A673 (cell line): ENCODE results near the gene CEACAM18. TPM values are rescaled to one million over a fixed set of nuclear protein-coding genes. Genes with fewer than 3 reads are reported as not detected.

Experiments used
- BruUV-seq: library from RNA; stranded (reverse); fragments of 400-500 nt; replicated peaks from 2 replicates; lab custom pipeline; 2021; lab: Mats Ljungman, UMichigan
- CTCF ChIA-PET: fragments of 300-600 bp; sonication (Branson Sonifier 250); formaldehyde crosslinking; loops from one replicate; lab custom pipeline; 2022; ENCODE audit warnings: antibody characterized with exemption; lab: Charles Lee
- POLR2A ChIA-PET: fragments of 300-600 bp; sonication (Branson Sonifier 250); formaldehyde crosslinking; loops from one replicate; lab custom pipeline; 2022; ENCODE audit warnings: antibody characterized with exemption; ENCODE audit not compliant: low non-redundant PET; lab: Charles Lee
- DNase-seq: peaks from one replicate; pipeline ENCODE4 v3.0.0-alpha.2; 2015; ENCODE audit warnings: low spot score
- H3K27ac ChIP-seq: fragments of 200-600 bp; sonication (generic); 2 replicates; pipeline ENCODE4 v1.5.1; 2016; ENCODE audit warnings: mixed run types, low read depth, mild to moderate bottlenecking, mixed read lengths, antibody characterized with exemption, low read length; ENCODE audit not compliant: poor library complexity, severe bottlenecking
- H3K27me3 ChIP-seq: fragments of 200-600 bp; sonication (generic); replicated peaks from 2 replicates; pipeline ENCODE4 v1.6.1; 2017; ENCODE audit warnings: mixed run types, low read depth, mild to moderate bottlenecking, mixed read lengths, antibody characterized with exemption, low read length; ENCODE audit not compliant: insufficient read depth, poor library complexity
- H3K36me3 ChIP-seq: fragments of 200-600 bp; sonication (generic); 2 replicates; pipeline ENCODE4 v1.6.1; 2016; ENCODE audit warnings: mixed run types, mild to moderate bottlenecking, mixed read lengths, antibody characterized with exemption, low read length; ENCODE audit not compliant: insufficient read depth, poor library complexity, severe bottlenecking
- H3K4me1 ChIP-seq: fragments of 200-600 bp; sonication (generic); 2 replicates; pipeline ENCODE4 v1.6.1; 2017; ENCODE audit warnings: mixed run types, mild to moderate bottlenecking, mixed read lengths, antibody characterized with exemption, low read length; ENCODE audit not compliant: insufficient read depth, poor library complexity, severe bottlenecking
- H3K4me3 ChIP-seq: fragments of 200-600 bp; sonication (generic); 2 replicates; pipeline ENCODE4 v1.5.1; 2016; ENCODE audit warnings: low read depth, mixed run types, mild to moderate bottlenecking, mixed read lengths, low read length; ENCODE audit not compliant: poor library complexity, severe bottlenecking
- H3K9me3 ChIP-seq: fragments of 200-600 bp; sonication (generic); 2 replicates; pipeline ENCODE4 v1.6.1; 2016; ENCODE audit warnings: mixed run types, low read depth, mild to moderate bottlenecking, mixed read lengths, antibody characterized with exemption, low read length; ENCODE audit not compliant: poor library complexity, severe bottlenecking
- EZH2 ChIP-seq: fragments of 200-600 bp; sonication (generic); IDR thresholded peaks from 2 replicates; pipeline ENCODE4 v1.6.1; 2017; ENCODE audit warnings: borderline replicate concordance, low read depth, mild to moderate bottlenecking, mixed read lengths, antibody characterized with exemption, low read length; ENCODE audit not compliant: poor library complexity, severe bottlenecking
- intact Hi-C: fragments of 100-400 bp; cut with micrococcal nuclease; formaldehyde crosslinking; loops from one replicate; pipeline ENCODE4 v1.10.0; 2022; ENCODE audit not compliant: unreplicated experiment
- total RNA-seq: library from RNA; stranded (reverse); gene quantifications from 2 replicates; pipeline ENCODE4 v1.2.3, GENCODE V29; 2021
- TF ChIP-seq, protein P1 (sequence below): fragments of 300-800, 200-600 bp; sonication (generic); conservative IDR thresholded peaks from 2 replicates; pipeline ENCODE4 v1.5.1; 2017; ENCODE audit warnings: low read depth, mild to moderate bottlenecking, antibody characterized with exemption, low read length, moderate library complexity, mixed read lengths

CEACAM18 gene
- total RNA-seq, 1 experiment from 2014 or later: not detected

DNA sequence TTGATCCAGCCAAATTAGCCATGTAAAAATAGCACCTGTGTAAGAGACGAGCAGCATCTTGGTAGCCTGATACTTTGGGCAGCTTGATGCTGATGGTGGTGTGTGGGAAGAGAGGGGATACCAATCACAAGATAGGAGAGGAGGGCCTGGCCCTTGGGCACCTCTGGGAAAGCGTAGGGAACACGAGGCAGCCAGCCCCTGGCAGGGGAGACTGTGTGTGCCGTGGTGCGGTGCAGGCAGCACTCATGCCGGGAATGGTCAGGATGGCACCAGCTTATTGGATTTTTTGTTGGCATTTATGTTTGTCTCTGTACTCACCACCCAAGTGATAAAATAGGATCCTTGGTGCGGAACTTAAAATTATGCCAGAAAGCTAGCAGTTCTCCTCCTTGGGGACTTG, 30.3 kb upstream of the CEACAM18 start:
- POLR2A ChIA-PET: no interaction called here
- H3K27ac ChIP-seq: no peak overlapping the region
- no peaks in the 10 kb centered on the region for H3K36me3 ChIP-seq
- no peak for DNase-seq
- CTCF ChIA-PET: no interaction called here
- TF ChIP-seq EZH2: no peak
- TF ChIP-seq, protein P1, sequence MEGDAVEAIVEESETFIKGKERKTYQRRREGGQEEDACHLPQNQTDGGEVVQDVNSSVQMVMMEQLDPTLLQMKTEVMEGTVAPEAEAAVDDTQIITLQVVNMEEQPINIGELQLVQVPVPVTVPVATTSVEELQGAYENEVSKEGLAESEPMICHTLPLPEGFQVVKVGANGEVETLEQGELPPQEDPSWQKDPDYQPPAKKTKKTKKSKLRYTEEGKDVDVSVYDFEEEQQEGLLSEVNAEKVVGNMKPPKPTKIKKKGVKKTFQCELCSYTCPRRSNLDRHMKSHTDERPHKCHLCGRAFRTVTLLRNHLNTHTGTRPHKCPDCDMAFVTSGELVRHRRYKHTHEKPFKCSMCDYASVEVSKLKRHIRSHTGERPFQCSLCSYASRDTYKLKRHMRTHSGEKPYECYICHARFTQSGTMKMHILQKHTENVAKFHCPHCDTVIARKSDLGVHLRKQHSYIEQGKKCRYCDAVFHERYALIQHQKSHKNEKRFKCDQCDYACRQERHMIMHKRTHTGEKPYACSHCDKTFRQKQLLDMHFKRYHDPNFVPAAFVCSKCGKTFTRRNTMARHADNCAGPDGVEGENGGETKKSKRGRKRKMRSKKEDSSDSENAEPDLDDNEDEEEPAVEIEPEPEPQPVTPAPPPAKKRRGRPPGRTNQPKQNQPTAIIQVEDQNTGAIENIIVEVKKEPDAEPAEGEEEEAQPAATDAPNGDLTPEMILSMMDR: no peak
- intact Hi-C loops: no loop called here
- no peaks in the 10 kb centered on the region for H3K9me3 ChIP-seq
- no peaks in the 10 kb centered on the region for H3K4me1 ChIP-seq
- BruUV-seq: no TSS peak
- no peak overlapping the region for H3K4me3 ChIP-seq
- H3K27me3 ChIP-seq: peaks cover 39% of the 10 kb centered on the region

DNA sequence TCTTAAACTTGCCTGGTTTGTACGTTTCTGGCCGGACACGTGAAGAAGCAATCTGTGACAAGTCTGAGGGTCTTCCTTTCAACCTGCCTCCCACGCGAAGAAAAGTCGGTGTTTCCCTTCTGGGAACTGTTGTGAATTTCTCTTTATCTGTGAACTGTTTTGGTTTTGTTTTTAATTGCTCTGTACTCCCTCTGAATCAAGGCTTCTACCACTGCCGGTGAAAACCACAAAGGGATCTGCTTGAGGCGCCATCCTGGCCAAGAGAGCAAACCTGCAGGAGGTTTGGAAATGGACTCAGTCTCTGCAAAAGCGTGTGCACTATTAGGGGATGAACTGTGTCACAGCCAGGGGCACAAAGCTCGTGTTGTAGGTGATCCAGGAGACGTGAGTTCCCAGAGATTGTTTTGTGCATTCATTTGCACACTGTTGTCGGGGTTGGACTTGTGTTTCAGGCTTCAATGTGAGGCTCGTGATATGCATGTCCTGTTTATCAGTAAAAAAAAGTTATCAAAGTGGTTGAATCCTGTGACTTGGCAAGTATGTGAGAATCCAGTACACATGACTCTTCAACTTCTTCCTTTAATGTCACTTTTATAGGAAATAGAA, 29.8 kb upstream of the CEACAM18 start:
- Histone ChIP-seq H3K36me3 (no peaks in the 10 kb centered on the region), H3K4me1 (no peaks in the 10 kb centered on the region), H3K9me3 (no peaks in the 10 kb centered on the region), H3K4me3 (no peak overlapping the region), H3K27me3 (peaks cover 34% of the 10 kb centered on the region), H3K27ac (no peak overlapping the region)
- no peak for TF ChIP-seq EZH2
- TF ChIP-seq, protein P1: no peak
- ChIA-PET CTCF (no interaction called here), POLR2A (no interaction called here)
- intact Hi-C loops: no loop called here
- BruUV-seq: no TSS peak
- DNase-seq: no peak

DNA sequence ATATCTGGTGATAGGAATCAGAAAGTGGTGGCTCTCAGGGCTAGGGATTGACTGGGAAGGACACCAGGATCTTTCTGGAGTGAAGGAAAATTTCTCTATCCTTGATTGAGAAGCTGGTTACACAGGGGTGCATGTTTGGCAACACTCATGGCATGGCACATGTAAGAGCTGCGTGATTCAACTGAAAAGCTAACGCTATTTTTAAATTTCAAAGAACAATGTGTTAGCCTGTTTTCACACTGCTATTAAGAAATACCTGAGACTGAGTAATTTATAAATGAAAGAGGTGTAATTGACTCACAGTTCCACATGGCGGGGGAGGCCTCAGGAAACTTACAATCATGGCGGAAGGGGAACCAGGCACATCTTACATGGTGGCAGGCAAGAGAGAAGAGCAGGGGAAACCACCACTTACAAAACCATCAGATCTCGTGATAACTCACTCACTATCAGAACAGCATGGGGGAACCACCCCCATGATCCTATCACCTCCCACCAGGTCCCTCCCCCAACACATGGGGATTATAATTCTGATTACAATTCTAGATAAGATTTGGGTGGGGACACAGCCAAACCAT, 27.5 kb upstream of the CEACAM18 start:
- CTCF ChIA-PET: no interaction called here
- intact Hi-C loops: no loop called here
- no TSS peak for BruUV-seq
- Histone ChIP-seq H3K9me3 (no peaks in the 10 kb centered on the region), H3K36me3 (no peaks in the 10 kb centered on the region), H3K27me3 (peaks cover 32% of the 10 kb centered on the region), H3K4me3 (no peak overlapping the region), H3K27ac (no peak overlapping the region), H3K4me1 (no peaks in the 10 kb centered on the region)
- no peak for TF ChIP-seq EZH2
- TF ChIP-seq, protein P1: no peak
- no peak for DNase-seq
- POLR2A ChIA-PET: no interaction called here
